Measurements from ENCODE around the gene SOWAHA. TPM values are rescaled to one million over a fixed set of nuclear protein-coding genes. Genes with fewer than 3 reads are reported as not detected.
A peak's percentile ranks its signal among the peaks of the same experiment; 100 is the strongest.

Gene SOWAHA
- total RNA-seq, 1 experiment from 2014 or later = 0.20 TPM

DNA sequence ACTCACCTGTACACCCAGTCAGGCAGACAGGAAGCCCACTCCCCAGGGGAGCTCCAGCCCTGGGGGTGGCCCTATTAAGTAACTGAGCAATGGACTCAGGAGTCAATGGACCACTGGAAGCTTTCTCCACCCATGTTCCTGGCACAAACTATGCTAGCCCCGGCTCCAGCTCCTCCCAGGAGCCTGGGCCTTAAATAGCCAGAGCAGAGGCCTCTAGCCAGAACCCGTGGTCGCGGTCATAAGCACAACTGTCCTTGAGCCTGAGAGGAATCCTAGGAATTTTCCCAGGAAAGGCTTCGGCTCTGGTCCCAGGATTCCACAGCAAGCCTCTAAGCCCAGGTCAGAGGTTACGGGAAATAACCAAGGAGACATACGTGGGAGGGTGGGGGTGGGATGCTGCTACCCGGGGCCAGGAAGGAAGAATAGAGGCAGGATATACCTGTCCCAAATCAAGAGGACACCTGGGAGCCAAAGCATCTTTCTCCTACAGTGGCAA lies 41.6 kb upstream of the SOWAHA start:
- H3K4me1 ChIP-seq (ENCODE audit: insufficient read depth, low read length) = peaks cover 8% of the 10 kb centered on the region; the same call in 1 of the 2 replicates
- no peak overlapping the region for H2BK120ac ChIP-seq (ENCODE audit: low read depth, low read length, poor library complexity, severe bottlenecking)
- H3K27me3 ChIP-seq (ENCODE audit: insufficient read depth, low read length) = peaks cover 3% of the 10 kb centered on the region; the same call in 1 of the 2 replicates
- peaks cover 43% of the 10 kb centered on the region for H3K27me3 Mint-ChIP-seq (ENCODE audit: low read depth)
- H3K4ac ChIP-seq (ENCODE audit: low read depth, low read length) = no peak overlapping the region
- no peak overlapping the region for H2BK5ac ChIP-seq (ENCODE audit: insufficient read length, low read length)
- H3K56ac ChIP-seq (ENCODE audit: insufficient read length, low read depth, low read length) = no peak overlapping the region
- no peak overlapping the region for H2BK12ac ChIP-seq (ENCODE audit: insufficient read length, low read depth, low read length)
- H3K14ac ChIP-seq (ENCODE audit: insufficient read depth, low read length) = no peak overlapping the region
- no peak overlapping the region for H3T11ph ChIP-seq (ENCODE audit: low read length)
- H3K36me3 Mint-ChIP-seq (ENCODE audit: insufficient read depth in 1 of 3, low read depth in 3 of 3) = no peaks in the 10 kb centered on the region; a peak in 1 of 7 replicates
- WGBS (ENCODE audit: extremely low coverage, insufficient read length, low lambda C conversion rate) = no CpG with 5 or more reads among the region's 8 CpGs
- H3K79me1 ChIP-seq (ENCODE audit: insufficient read depth, low read depth, low read length, poor library complexity, severe bottlenecking) = peaks cover 2% of the 10 kb centered on the region
- no peaks in the 10 kb centered on the region for H3K9me3 Mint-ChIP-seq
- no peak overlapping the region for H2AFZ ChIP-seq (ENCODE audit: low read length)
- H4K20me1 ChIP-seq (ENCODE audit: control insufficient read depth, insufficient read depth, insufficient read length) = no peaks in the 10 kb centered on the region
- no peak overlapping the region for H4K8ac ChIP-seq (replicated peaks; ENCODE audit: insufficient read length, low read depth, low read length)
- no peak overlapping the region for H4K91ac ChIP-seq (ENCODE audit: insufficient read length, low read depth, low read length)
- H4K5ac ChIP-seq (ENCODE audit: insufficient read length, low read depth, low read length) = no peak overlapping the region
- H3K4me1 Mint-ChIP-seq = peaks cover 25 to 32% of the 10 kb centered on the region in 2 experiments
- H2BK15ac ChIP-seq (ENCODE audit: low read depth, low read length) = no peak overlapping the region
- H2AK5ac ChIP-seq (ENCODE audit: insufficient read length, low read length) = no peak overlapping the region
- H3K4me2 ChIP-seq (ENCODE audit: insufficient read depth, insufficient read length, low read length) = no peak overlapping the region
- no peaks in the 10 kb centered on the region for H3K9me3 ChIP-seq (ENCODE audit: control insufficient read depth, low read depth, low read length)
- H2BK20ac ChIP-seq (ENCODE audit: low read depth, low read length, poor library complexity, severe bottlenecking) = no peak overlapping the region
- no peak overlapping the region for H3K18ac ChIP-seq (ENCODE audit: insufficient read length, low read depth, low read length)
- no peak overlapping the region for H3K4me3 Mint-ChIP-seq
- peaks cover 2% of the 10 kb centered on the region; the same call in 1 of the 2 replicates for H3K79me2 ChIP-seq (ENCODE audit: insufficient read depth, low read length)
- TF ChIP-seq, protein P1, sequence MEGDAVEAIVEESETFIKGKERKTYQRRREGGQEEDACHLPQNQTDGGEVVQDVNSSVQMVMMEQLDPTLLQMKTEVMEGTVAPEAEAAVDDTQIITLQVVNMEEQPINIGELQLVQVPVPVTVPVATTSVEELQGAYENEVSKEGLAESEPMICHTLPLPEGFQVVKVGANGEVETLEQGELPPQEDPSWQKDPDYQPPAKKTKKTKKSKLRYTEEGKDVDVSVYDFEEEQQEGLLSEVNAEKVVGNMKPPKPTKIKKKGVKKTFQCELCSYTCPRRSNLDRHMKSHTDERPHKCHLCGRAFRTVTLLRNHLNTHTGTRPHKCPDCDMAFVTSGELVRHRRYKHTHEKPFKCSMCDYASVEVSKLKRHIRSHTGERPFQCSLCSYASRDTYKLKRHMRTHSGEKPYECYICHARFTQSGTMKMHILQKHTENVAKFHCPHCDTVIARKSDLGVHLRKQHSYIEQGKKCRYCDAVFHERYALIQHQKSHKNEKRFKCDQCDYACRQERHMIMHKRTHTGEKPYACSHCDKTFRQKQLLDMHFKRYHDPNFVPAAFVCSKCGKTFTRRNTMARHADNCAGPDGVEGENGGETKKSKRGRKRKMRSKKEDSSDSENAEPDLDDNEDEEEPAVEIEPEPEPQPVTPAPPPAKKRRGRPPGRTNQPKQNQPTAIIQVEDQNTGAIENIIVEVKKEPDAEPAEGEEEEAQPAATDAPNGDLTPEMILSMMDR (conservative IDR thresholded peaks at IDR 0.05) = no peak
- no peak overlapping the region for H3K27ac ChIP-seq (ENCODE audit: insufficient read length, low read depth, low read length)
- no peak overlapping the region for H3K9ac ChIP-seq (ENCODE audit: extremely low read depth, insufficient read length, low read length)
- peak; percentile 68 for DNase-seq
- peaks cover 5% of the 10 kb centered on the region for H3K23me2 ChIP-seq (ENCODE audit: insufficient read length, low read depth, low read length, poor library complexity, severe bottlenecking)
- no peak overlapping the region for H3K23ac ChIP-seq (ENCODE audit: insufficient read length, low read depth, low read length)
- peak overlapping the region in 1 of 3 experiments; percentile 15; a peak in 1 of 7 replicates for H3K27ac Mint-ChIP-seq
